SK-N-SH (cell line): ENCODE measurements around the gene TNFRSF19. TPM values are rescaled to one million over a fixed set of nuclear protein-coding genes. Genes with fewer than 3 reads are reported as not detected.
A peak's percentile ranks its signal among the peaks of the same experiment; 100 is the strongest.

Experiments
- CTCF ChIA-PET: fragments of 300-600, 350-600 bp; formaldehyde crosslinking; extraction: SDS; loops from one replicate; lab custom pipeline; 2021; lab: Yijun Ruan, JAX
- POLR2A ChIA-PET: fragments of 350-600 bp; sonication (Branson Sonifier 250); formaldehyde crosslinking; extraction: SDS; loops from one replicate; lab custom pipeline; 2020; ENCODE audit warnings: antibody characterized with exemption, inconsistent platforms; lab: Yijun Ruan, JAX
- DNase-seq: peaks from one replicate; pipeline ENCODE4 v3.0.0; 2012
- H2AFZ ChIP-seq: fragments of 200-600 bp; sonication (generic); 2 replicates; pipeline ENCODE4 v1.8.1; 2016; ENCODE audit warnings: antibody characterized with exemption, mild to moderate bottlenecking, low read depth
- H3F3A ChIP-seq: fragments of 200-600 bp; sonication (generic); replicated peaks from 2 replicates; pipeline ENCODE3; 2016; ENCODE audit warnings: antibody characterized with exemption, mild to moderate bottlenecking; ENCODE audit not compliant: insufficient read depth
- H3K27ac ChIP-seq, 2 experiments: fragments of 200-500 bp in 1 of 2; fragments of 200-600 bp in 1 of 2; sonication (Bioruptor generic) in 1 of 2; sonication (generic), shearing (Covaris generic) in 1 of 2; 2 replicates each; pipeline versions ENCODE4 v1.5.1 to v1.6.1; 2014 to 2016; ENCODE audit warnings: low read depth in 2 of 2, inconsistent platforms in 1 of 2, low read length in 1 of 2, mild to moderate bottlenecking in 1 of 2, mixed read lengths in 1 of 2
- H3K27me3 ChIP-seq: fragments of 200-600 bp; sonication (generic), shearing (Covaris generic); 2 replicates; pipeline ENCODE4 v1.6.1; 2016; ENCODE audit warnings: mixed run types; ENCODE audit not compliant: insufficient read depth
- H3K36me3 ChIP-seq, 2 experiments: fragments of 200-500 bp in 1 of 2; fragments of 200-600 bp in 1 of 2; sonication (Bioruptor generic) in 1 of 2; sonication (generic) in 1 of 2; replicated peaks in 1 of 2; 2 replicates each; pipeline versions ENCODE3 to v1.5.1; 2014 to 2016; ENCODE audit warnings: low read length in 1 of 2, mild to moderate bottlenecking in 1 of 2; ENCODE audit not compliant: insufficient read depth in 2 of 2, control insufficient read depth in 1 of 2
- H3K4me1 ChIP-seq, 2 experiments: fragments of 200-500 bp in 1 of 2; fragments of 200-600 bp in 1 of 2; sonication (Bioruptor generic) in 1 of 2; sonication (generic), shearing (Covaris generic) in 1 of 2; 2 replicates each; pipeline versions ENCODE4 v1.5.1 to v1.6.1; 2014 to 2016; ENCODE audit warnings: low read depth in 1 of 2, low read length in 1 of 2, mixed run types in 1 of 2; ENCODE audit not compliant: insufficient read depth in 2 of 2, control insufficient read depth in 1 of 2
- H3K4me2 ChIP-seq: fragments of 200-600 bp; sonication (generic), shearing (Covaris generic); 2 replicates; pipeline ENCODE4 v1.6.1; 2017; ENCODE audit warnings: mixed run types
- H3K4me3 ChIP-seq, 2 experiments: fragments of 200-500 bp in 1 of 2; fragments of 200-600 bp in 1 of 2; sonication (Bioruptor generic) in 1 of 2; sonication (generic), shearing (Covaris generic) in 1 of 2; 2 replicates each; pipeline versions ENCODE4 v1.5.1 to v1.8.1; 2014 to 2016; ENCODE audit warnings: low read depth in 2 of 2, inconsistent platforms in 1 of 2, low read length in 1 of 2, mild to moderate bottlenecking in 1 of 2, mixed read lengths in 1 of 2, moderate library complexity in 1 of 2
- H3K79me2 ChIP-seq: fragments of 200-600 bp; sonication (generic); 2 replicates; pipeline ENCODE4 v1.8.1; 2017; ENCODE audit warnings: mild to moderate bottlenecking; ENCODE audit not compliant: insufficient read depth
- H3K9ac ChIP-seq: fragments of 200-600 bp; sonication (generic); 2 replicates; pipeline ENCODE4 v1.6.1; 2017; ENCODE audit warnings: mixed run types
- H3K9me2 ChIP-seq: fragments of 200-600 bp; sonication (generic); 2 replicates; pipeline ENCODE4 v1.6.1; 2017; ENCODE audit warnings: mixed run types
- H3K9me3 ChIP-seq: fragments of 200-600 bp; sonication (generic); 2 replicates; pipeline ENCODE4 v1.6.1; 2017; ENCODE audit warnings: mixed run types, mild to moderate bottlenecking, moderate library complexity
- H4K20me1 ChIP-seq: fragments of 200-600 bp; sonication (generic); 2 replicates; pipeline ENCODE4 v1.6.1; 2017; ENCODE audit warnings: mild to moderate bottlenecking, mixed run types; ENCODE audit not compliant: insufficient read depth
- CHD2 ChIP-seq: fragments of 150-350 bp; IDR thresholded peaks from 2 replicates; pipeline ENCODE4 v1.6.1; 2018; ENCODE audit warnings: low read length; ENCODE audit not compliant: partially characterized antibody
- ELF1 ChIP-seq: IDR thresholded peaks from 2 replicates; pipeline ENCODE4 v1.4.0; 2012
- EP300 ChIP-seq, 2 experiments: IDR thresholded peaks; 2 replicates each; pipeline versions ENCODE4 v1.4.0 to v1.6.1; 2012; ENCODE audit warnings: borderline replicate concordance in 1 of 2, low read depth in 1 of 2, low read length in 1 of 2
- FOSL2 ChIP-seq: IDR thresholded peaks from 2 replicates; pipeline ENCODE4 v1.4.0; 2012; ENCODE audit warnings: low read depth, mild to moderate bottlenecking, moderate library complexity, borderline replicate concordance
- JUND ChIP-seq: IDR thresholded peaks from 2 replicates; pipeline ENCODE4 v1.4.0; 2012
- MAX ChIP-seq: IDR thresholded peaks from 2 replicates; pipeline ENCODE4 v1.4.0; 2012; ENCODE audit warnings: low read depth
- NFIC ChIP-seq: IDR thresholded peaks from 2 replicates; pipeline ENCODE4 v1.4.0; 2012; ENCODE audit warnings: borderline replicate concordance
- NRF1 ChIP-seq: IDR thresholded peaks from 2 replicates; pipeline ENCODE4 v1.6.1; 2012; ENCODE audit warnings: low read depth, mild to moderate bottlenecking, low read length
- PBX3 ChIP-seq: IDR thresholded peaks from 2 replicates; pipeline ENCODE4; 2012
- REST ChIP-seq: IDR thresholded peaks from 2 replicates; pipeline ENCODE4 v1.6.1; 2012; ENCODE audit warnings: mild to moderate bottlenecking, low read depth, low read length, moderate library complexity
- RFX5 ChIP-seq: IDR thresholded peaks from 2 replicates; pipeline ENCODE4 v1.6.1; 2012; ENCODE audit warnings: mild to moderate bottlenecking, improper control_type of control experiment, low read length
- TCF12 ChIP-seq: IDR thresholded peaks from 2 replicates; pipeline ENCODE4 v1.4.0; 2012
- USF2 ChIP-seq: fragments of 150-350 bp; IDR thresholded peaks from 2 replicates; pipeline ENCODE4 v1.6.1; 2017; ENCODE audit warnings: antibody characterized with exemption, low read length, low read depth, borderline replicate concordance
- WGBS: methylation state at CpG from one replicate; pipeline ENCODE4 v1.1.6; 2017; ENCODE audit warnings: low lambda C conversion rate; 5-methylcytosine and 5-hydroxymethylcytosine counted together
- polyA plus RNA-seq, 3 experiments: library from polyadenylated mRNA; depleted of rRNA; stranded (reverse); fragments of >200 nt; gene quantifications; 2 replicates each; pipeline ENCODE4 v1.2.3, GENCODE V29; 2012

Gene TNFRSF19
- polyA plus RNA-seq, 1 of the 3 experiments (the other 2 are of a cell fraction), result 4.6 TPM

GRCh38 chr13:23724196-23724970, 154.2 kb downstream of the TNFRSF19 start:
- H4K20me1 ChIP-seq, result no peaks in the 10 kb centered on the region
- POLR2A ChIA-PET, result no interaction called here

More at GRCh38 chr13:23724196-23724970, 154.2 kb downstream of the TNFRSF19 start:
- Histone ChIP-seq H3K9ac (no peak overlapping the region), H2AFZ (peak overlapping the region; percentile 69; the same call in 1 of the 2 replicates), H3K27ac (peak overlapping the region in 1 of 2 experiments; percentile 71; a peak in 3 of 4 replicates), H3K4me3 (no peak overlapping the region), H3F3A (peaks cover 22% of the 10 kb centered on the region), H3K9me2 (no peaks in the 10 kb centered on the region), H3K4me1 (peaks cover 15 to 19% of the 10 kb centered on the region in 2 experiments; a peak in 3 of 4 replicates), H3K36me3 (no peaks in the 10 kb centered on the region), H3K9me3 (no peaks in the 10 kb centered on the region), H3K79me2 (no peaks in the 10 kb centered on the region), H3K27me3 (no peaks in the 10 kb centered on the region), H3K4me2 (peak overlapping the region; percentile 1; the same call in 1 of the 2 replicates)
- CTCF ChIA-PET, result interaction anchor here (1.1 kb wide), 1 partner anchor 12 kb away, joined by 3 read pairs; no protein-coding TSS in a partner anchor
- TF ChIP-seq ELF1 (no peak), CHD2 (no peak), FOSL2 (peak; percentile 37; the same call in 1 of the 2 replicates), MAX (no peak), REST (no peak), TCF12 (peak; percentile 92), USF2 (no peak), PBX3 (peak; percentile 75), JUND (peak; percentile 5; the same call in 1 of the 2 replicates), NRF1 (no peak), RFX5 (no peak), NFIC (0 out of 2 replicates have a peak, but pooled peaks have one; percentile 21), EP300 (IDR thresholded peaks at IDR 0.05; ENCODE audit: borderline replicate concordance in 1 of 2, low read depth in 1 of 2, low read length in 1 of 2) (peak; percentile 35 to 58; a peak in 1 of 4 replicates)
- WGBS, result 55% methylated on average over 6 of the region's 7 CpGs
- no peak for DNase-seq

Other genes starting within 250 kb of the TNFRSF19 start
- gene SACS, start 136.7 kb upstream of the TNFRSF19 start, polyA plus RNA-seq (2012; rRNA removed), result 5.9 and 7.8 TPM in 2 replicates